Esophagus muscularis mucosa (tissue), 4 donors: ENCODE data around the gene MAMDC4. TPM values are rescaled to one million over a fixed set of nuclear protein-coding genes. Genes with fewer than 3 reads are reported as not detected.

Source experiments
- DNase-seq: peaks from one replicate; pipeline ENCODE4 v3.0.0-alpha.2; 2017; ENCODE audit errors: extremely low spot score
- H3K27ac ChIP-seq, 4 donors: fragments of 200-600 bp; sonication (generic); replicated peaks in 1 of 4; 1 replicate in 3 of 4; 2 replicates in 1 of 4; pipeline ENCODE4 v1.5.1; 2016 to 2019; ENCODE audit warnings: mild to moderate bottlenecking in 1 of 4
- H3K27me3 ChIP-seq, 4 donors: fragments of 200-600 bp; sonication (generic); one replicate each; pipeline versions ENCODE4 v1.5.1 to v1.6.0; 2016 to 2019
- H3K36me3 ChIP-seq, 4 donors: fragments of 200-600 bp; sonication (generic); one replicate each; pipeline ENCODE4 v1.5.1; 2016 to 2019
- H3K4me1 ChIP-seq, 4 donors: fragments of 200-600 bp; sonication (generic); one replicate each; pipeline ENCODE4 v1.5.1; 2016 to 2019
- H3K4me3 ChIP-seq, 4 donors: fragments of 200-600 bp; sonication (generic); 1 replicate in 2 of 4; 2 replicates in 2 of 4; pipeline ENCODE4 v1.5.1; 2016 to 2019; ENCODE audit warnings: mild to moderate bottlenecking in 4 of 4, moderate library complexity in 1 of 4
- H3K9me3 ChIP-seq, 4 donors: fragments of 200-600 bp; sonication (generic); 1 replicate in 3 of 4; 2 replicates in 1 of 4; pipeline ENCODE4 v1.5.1; 2016 to 2019
- CTCF ChIP-seq, 3 experiments: fragments of 200-600 bp in 2 of 3; fragments of 450-650 bp in 1 of 3; sonication (generic) in 2 of 3; IDR thresholded peaks; one replicate each; pipeline ENCODE4 v1.5.1; 2017 to 2019; ENCODE audit warnings: antibody characterized with exemption in 3 of 3, mild to moderate bottlenecking in 2 of 3, moderate library complexity in 1 of 3
- EP300 ChIP-seq: sonication (generic); formaldehyde crosslinking; IDR thresholded peaks from one replicate; pipeline ENCODE4 v1.6.1; 2017; ENCODE audit warnings: antibody characterized with exemption
- POLR2A ChIP-seq: fragments of 450-650 bp; IDR thresholded peaks from one replicate; pipeline ENCODE4 v1.6.1; 2017; ENCODE audit warnings: antibody characterized with exemption, moderate library complexity, mild to moderate bottlenecking, low read depth
- POLR2AphosphoS5 ChIP-seq, 2 donors: sonication (generic); formaldehyde crosslinking; IDR thresholded peaks; one replicate each; pipeline ENCODE4 v1.6.1; 2017; ENCODE audit warnings: antibody characterized with exemption in 2 of 2
- WGBS: methylation state at CpG from one replicate; pipeline ENCODE4 v1.1.5; 2018; 5-methylcytosine and 5-hydroxymethylcytosine counted together
- intact Hi-C: fragments of 100-400 bp; cut with DNase I; formaldehyde crosslinking; loops from one replicate; pipeline ENCODE4 v1.15.1; 2023
- total RNA-seq, 4 donors: library from RNA; depleted of rRNA; stranded (reverse); fragments of >200 nt; gene quantifications; one replicate each; pipeline versions ENCODE4 v1.1.0 to v1.2.1, GENCODE V29; 2016

Gene MAMDC4
- total RNA-seq, 4 donors from 2014 or later, result 1.7 to 4.7 (median 2.1) TPM

- Histone ChIP-seq H3K36me3 (peaks cover 8 to 28% (median 25%) of the 10 kb centered on the region in 4 donors), H3K9me3 (no peaks in the 10 kb centered on the region), H3K4me3 (no peak overlapping the region), H3K27me3 (no peaks in the 10 kb centered on the region), H3K4me1 (peaks cover 29 to 36% (median 35%) of the 10 kb centered on the region in 4 donors), H3K27ac (peak overlapping the region; percentile 61 to 75 (median 68))
- no peak for DNase-seq
- TF ChIP-seq CTCF (IDR thresholded peaks at IDR 0.05) (no peak), EP300 (no peak), POLR2A (no peak), POLR2AphosphoS5 (IDR thresholded peaks at IDR 0.05) (no peak)
- 65% methylated on average over 12 of the region's 13 CpGs for WGBS
- intact Hi-C loops, result no loop called here
These were observed 48.9 kb downstream of the MAMDC4 start for GRCh38 chr9:136900988-136901515.

GRCh38 chr9:136901516-136902258 lies 49.5 kb downstream of the MAMDC4 start:
- H3K4me3 ChIP-seq, result peak overlapping the region; percentile 5 to 27 (median 20)
- WGBS, result 45% methylated on average over 16 of the region's 20 CpGs
- DNase-seq, result no peak

GRCh38 chr9:136902259-136902821 lies 50.2 kb downstream of the MAMDC4 start:
- DNase-seq, result no peak
- TF ChIP-seq CTCF (IDR thresholded peaks at IDR 0.05) (no peak), POLR2AphosphoS5 (IDR thresholded peaks at IDR 0.05) (peak in 1 of 2 donors; percentile 58), EP300 (no peak)
- Histone ChIP-seq H3K27ac (peak overlapping the region; percentile 61 to 75 (median 68)), H3K4me3 (peak overlapping the region; percentile 5 to 27 (median 20)), H3K4me1 (peaks cover 29 to 36% (median 35%) of the 10 kb centered on the region in 4 donors), H3K36me3 (peaks cover 8 to 41% (median 32%) of the 10 kb centered on the region in 4 donors), H3K27me3 (no peaks in the 10 kb centered on the region), H3K9me3 (no peaks in the 10 kb centered on the region)
- intact Hi-C loops, result no loop called here
- 11% methylated on average over 13 of the region's 15 CpGs for WGBS

More at GRCh38 chr9:136901516-136902258, 49.5 kb downstream of the MAMDC4 start:
- Histone ChIP-seq H3K27me3 (no peaks in the 10 kb centered on the region), H3K4me1 (peaks cover 29 to 36% (median 35%) of the 10 kb centered on the region in 4 donors), H3K36me3 (peaks cover 8 to 34% (median 28%) of the 10 kb centered on the region in 4 donors), H3K9me3 (no peaks in the 10 kb centered on the region), H3K27ac (peak overlapping the region; percentile 61 to 75 (median 68))
- TF ChIP-seq EP300 (no peak), CTCF (IDR thresholded peaks at IDR 0.05) (no peak), POLR2A (no peak), POLR2AphosphoS5 (IDR thresholded peaks at IDR 0.05) (no peak)
- intact Hi-C loops, result no loop called here

- H3K36me3 ChIP-seq, result peaks cover 12 to 48% (median 40%) of the 10 kb centered on the region in 4 donors
- peak overlapping the region; percentile 61 to 75 (median 68) for H3K27ac ChIP-seq
- no peaks in the 10 kb centered on the region for H3K9me3 ChIP-seq
- intact Hi-C loops, result no loop called here
- peaks cover 29 to 36% (median 35%) of the 10 kb centered on the region in 4 donors for H3K4me1 ChIP-seq
- 62% methylated on average over 12 of the region's 12 CpGs for WGBS
- TF ChIP-seq POLR2AphosphoS5 (IDR thresholded peaks at IDR 0.05) (no peak), POLR2A (no peak), CTCF (IDR thresholded peaks at IDR 0.05) (no peak), EP300 (no peak)
- no peak for DNase-seq
- H3K27me3 ChIP-seq, result no peaks in the 10 kb centered on the region
- no peak overlapping the region for H3K4me3 ChIP-seq
These were observed 51.0 kb downstream of the MAMDC4 start for GRCh38 chr9:136903041-136903554.
